Panc1 (cell line): ENCODE results near the gene SLAIN2. TPM values are rescaled to one million over a fixed set of nuclear protein-coding genes. Genes with fewer than 3 reads are reported as not detected.

Source experiments
- ATAC-seq: fragments of 200-7000 bp; cut with Tn5 transposase; 2 replicates; pipeline ENCODE4 v1.9.1; 2020; ENCODE audit warnings: mild to moderate bottlenecking, moderate library complexity
- BruUV-seq: library from RNA; stranded (reverse); fragments of 400-500 nt; replicated peaks from 2 replicates; lab custom pipeline; 2021; lab: Mats Ljungman, UMichigan
- CTCF ChIA-PET: fragments of 300-600 bp; sonication (Branson Sonifier 250); formaldehyde crosslinking; loops from one replicate; lab custom pipeline; 2022; ENCODE audit warnings: antibody characterized with exemption; lab: Charles Lee
- POLR2A ChIA-PET: fragments of 300-600 bp; sonication (Branson Sonifier 250); formaldehyde crosslinking; loops from one replicate; lab custom pipeline; 2022; ENCODE audit warnings: antibody characterized with exemption; lab: Charles Lee
- DNase-seq: peaks from one replicate; pipeline ENCODE4 v3.0.0-alpha.2; 2010; ENCODE audit warnings: low read depth, low spot score
- H3K27ac ChIP-seq: 2 replicates; pipeline ENCODE4 v1.5.1; 2011; ENCODE audit warnings: mild to moderate bottlenecking, low read length, inconsistent platforms
- H3K27me3 ChIP-seq: fragments of 200-500 bp; sonication (Bioruptor generic); 2 replicates; pipeline ENCODE4 v1.6.0; 2014; ENCODE audit warnings: low read length, inconsistent platforms; ENCODE audit not compliant: control insufficient read depth, insufficient read depth
- H3K36me3 ChIP-seq: fragments of 200-500 bp; sonication (Bioruptor generic); 2 replicates; pipeline ENCODE4 v1.5.1; 2014; ENCODE audit warnings: inconsistent platforms, mild to moderate bottlenecking, low read length, moderate library complexity; ENCODE audit not compliant: control insufficient read depth, insufficient read depth
- H3K4me1 ChIP-seq: 2 replicates; pipeline ENCODE4 v1.5.1; 2011; ENCODE audit warnings: inconsistent platforms, mild to moderate bottlenecking, low read length, moderate library complexity; ENCODE audit not compliant: control insufficient read depth, insufficient read depth
- H3K4me3 ChIP-seq, 2 experiments: 2 replicates each; pipeline ENCODE4 v1.5.1; 2011 to 2012; ENCODE audit warnings: low read depth in 2 of 2, low read length in 2 of 2, mild to moderate bottlenecking in 2 of 2, inconsistent platforms in 1 of 2, moderate library complexity in 1 of 2
- H3K9me3 ChIP-seq: fragments of 200-500 bp; sonication (Bioruptor generic); 2 replicates; pipeline ENCODE4 v1.5.1; 2014; ENCODE audit warnings: low read depth, mild to moderate bottlenecking, inconsistent platforms, low read length, moderate library complexity; ENCODE audit not compliant: control insufficient read depth, insufficient read depth
- CTCF ChIP-seq: fragments of 450-650 bp; IDR thresholded peaks from 2 replicates; pipeline ENCODE4 v1.5.1; 2017; ENCODE audit warnings: mild to moderate bottlenecking
- POLR2AphosphoS5 ChIP-seq: IDR thresholded peaks from 2 replicates; pipeline ENCODE4 v1.6.1; 2012; ENCODE audit warnings: mild to moderate bottlenecking, low read depth, low read length, moderate library complexity
- REST ChIP-seq, 2 experiments: IDR thresholded peaks; 2 replicates each; pipeline ENCODE4 v1.6.1; 2011 to 2012; ENCODE audit warnings: low read depth in 2 of 2, control low read depth in 1 of 2, low read length in 1 of 2, mild to moderate bottlenecking in 1 of 2, moderate library complexity in 1 of 2; ENCODE audit not compliant: insufficient read depth in 1 of 2
- SIN3A ChIP-seq: IDR thresholded peaks from 2 replicates; pipeline ENCODE4 v1.6.1; 2012; ENCODE audit warnings: low read depth, mild to moderate bottlenecking, low read length, moderate library complexity, borderline replicate concordance; ENCODE audit not compliant: insufficient read depth
- TCF7L2 ChIP-seq: IDR thresholded peaks from 2 replicates; pipeline ENCODE4 v1.6.1; 2011; ENCODE audit warnings: mild to moderate bottlenecking, low read depth, low read length, inconsistent platforms
- in situ Hi-C: cut with HindIII; loops from 2 replicates; pipeline ENCODE4 v1.10.0; 2016; ENCODE audit warnings: low sequenced_read_pairs, low pct_unique_long_range_greater_than_20kb
- intact Hi-C: fragments of 100-400 bp; cut with micrococcal nuclease; formaldehyde crosslinking; loops from one replicate; pipeline ENCODE4 v1.10.0; 2022; ENCODE audit not compliant: unreplicated experiment
- total RNA-seq: library from RNA; stranded (reverse); gene quantifications from one replicate; pipeline ENCODE4 v1.2.1, GENCODE V29; 2021; ENCODE audit not compliant: unreplicated experiment

SLAIN2 gene
- total RNA-seq, 1 experiment from 2014 or later: 53.2 TPM

GRCh38 chr4:48332661-48333060 lies 8.7 kb upstream of the SLAIN2 start:
- intact Hi-C loops (no loop called here), in situ Hi-C loops (no loop called here)
- no peaks in the 10 kb centered on the region for H3K36me3 ChIP-seq
- no TSS peak for BruUV-seq
- DNase-seq: no peak
- no peak for TF ChIP-seq REST (IDR thresholded peaks at IDR 0.05; ENCODE audit: insufficient read depth in 1 of 2, low read depth in 2 of 2, low read length in 1 of 2)
- no peak for TF ChIP-seq POLR2AphosphoS5
- TF ChIP-seq CTCF: no peak
- no peak for TF ChIP-seq SIN3A
- TF ChIP-seq TCF7L2: no peak
- no peaks in the 10 kb centered on the region for H3K9me3 ChIP-seq
- no peak overlapping the region for H3K4me3 ChIP-seq
- ChIA-PET POLR2A (no interaction called here), CTCF (no interaction called here)
- no peaks in the 10 kb centered on the region for H3K27me3 ChIP-seq
- H3K27ac ChIP-seq: no peak overlapping the region
- no peaks in the 10 kb centered on the region for H3K4me1 ChIP-seq
- no peak for ATAC-seq

- Histone ChIP-seq H3K36me3 (no peaks in the 10 kb centered on the region), H3K27me3 (no peaks in the 10 kb centered on the region), H3K4me3 (no peak overlapping the region), H3K27ac (no peak overlapping the region), H3K9me3 (no peaks in the 10 kb centered on the region), H3K4me1 (no peaks in the 10 kb centered on the region)
- ATAC-seq: no peak
- no peak for DNase-seq
- ChIA-PET POLR2A (no interaction called here), CTCF (no interaction called here)
- intact Hi-C loops: no loop called here
- no peak for TF ChIP-seq TCF7L2
- no peak for TF ChIP-seq CTCF
- no peak for TF ChIP-seq SIN3A
- TF ChIP-seq REST (IDR thresholded peaks at IDR 0.05; ENCODE audit: insufficient read depth in 1 of 2, low read depth in 2 of 2, low read length in 1 of 2): no peak
- no peak for TF ChIP-seq POLR2AphosphoS5
- no TSS peak for BruUV-seq
- in situ Hi-C loops: no loop called here
These were observed 7.7 kb upstream of the SLAIN2 start for GRCh38 chr4:48333587-48333986.
